SH-SY5Y (cell line): Measurements from ENCODE around the gene SLC9A9.

Source experiments
- GATA2 ChIP-seq: IDR thresholded peaks from 2 replicates; pipeline ENCODE4 v1.6.1; 2011; ENCODE audit warnings: mild to moderate bottlenecking, low read depth, low read length
- GATA3 ChIP-seq: IDR thresholded peaks from 2 replicates; pipeline ENCODE4 v1.6.1; 2011; ENCODE audit warnings: low read depth, mild to moderate bottlenecking, low read length, moderate library complexity

GRCh38 chr3:143382816-143383215 lies 465.5 kb downstream of the SLC9A9 start:
- TF ChIP-seq GATA2 (no peak), GATA3 (no peak)
